K562 (cell line): ENCODE measurements around the gene OCA2. TPM values are rescaled to one million over a fixed set of nuclear protein-coding genes. Genes with fewer than 3 reads are reported as not detected.

Experiments
- CREB3 ChIP-seq: fragments of 450-650 bp; conservative IDR thresholded peaks from 2 replicates; pipeline ENCODE4 v1.6.1; 2016; ENCODE audit warnings: missing genetic modification characterization, low read depth, mild to moderate bottlenecking, missing compliant biosample characterization, moderate library complexity
- PRMT5 ChIP-seq: sonication (generic); formaldehyde crosslinking; IDR thresholded peaks from 2 replicates; pipeline ENCODE4 v1.5.0; 2020; ENCODE audit warnings: missing genetic modification reagents
- SLC30A9 ChIP-seq: fragments of 250-450 bp; sonication (Bioruptor Pico); IDR thresholded peaks from 2 replicates; pipeline ENCODE4 v1.8.0; 2022; ENCODE audit warnings: mild to moderate bottlenecking, moderate library complexity
- polyA plus RNA-seq, 8 experiments: library from polyadenylated mRNA; depleted of rRNA in 4 of 8; stranded (reverse) in 5 of 8; unstranded in 3 of 8; fragments of >200 nt; fragmentation: Nextera tagmentation in 2 of 8; fragmentation: Illumina TruSeq in 1 of 8; extraction: Ambion mirVana in 2 of 8; extraction: Trizol in 1 of 8; gene quantifications; 2 replicates each; pipeline versions ENCODE4 v1.2.1 to v1.2.3, GENCODE V29; 2011 to 2014; ENCODE audit warnings: inconsistent platforms in 1 of 8, missing spikeins in 1 of 8
- total RNA-seq, 7 experiments: library from RNA; depleted of rRNA in 6 of 7; stranded (reverse); fragments of >200 nt in 6 of 7; fragmentation: Illumina TruSeq in 2 of 7; extraction: Trizol in 2 of 7; gene quantifications; 2 replicates each; pipeline versions ENCODE4 v1.2.1 to v1.2.3, GENCODE V29; 2011 to 2021; ENCODE audit warnings: low replicate concordance in 1 of 7
- TF ChIP-seq, protein P1 (sequence below): sonication (generic); formaldehyde crosslinking; IDR thresholded peaks from 2 replicates; pipeline ENCODE4 v1.8.1; 2023; ENCODE audit warnings: missing genetic modification reagents, mild to moderate bottlenecking, borderline replicate concordance

The OCA2 gene
- total and polyA plus RNA-seq, 9 of the 15 experiments (the other 6 are each of a cell fraction or from before 2014, with no cell fraction given): 0.07 to 0.59 (median 0.17) TPM; not detected in 1

GRCh38 chr15:27742751-27743477 lies 356.2 kb downstream of the OCA2 start (continued):
- TF ChIP-seq, protein P1, sequence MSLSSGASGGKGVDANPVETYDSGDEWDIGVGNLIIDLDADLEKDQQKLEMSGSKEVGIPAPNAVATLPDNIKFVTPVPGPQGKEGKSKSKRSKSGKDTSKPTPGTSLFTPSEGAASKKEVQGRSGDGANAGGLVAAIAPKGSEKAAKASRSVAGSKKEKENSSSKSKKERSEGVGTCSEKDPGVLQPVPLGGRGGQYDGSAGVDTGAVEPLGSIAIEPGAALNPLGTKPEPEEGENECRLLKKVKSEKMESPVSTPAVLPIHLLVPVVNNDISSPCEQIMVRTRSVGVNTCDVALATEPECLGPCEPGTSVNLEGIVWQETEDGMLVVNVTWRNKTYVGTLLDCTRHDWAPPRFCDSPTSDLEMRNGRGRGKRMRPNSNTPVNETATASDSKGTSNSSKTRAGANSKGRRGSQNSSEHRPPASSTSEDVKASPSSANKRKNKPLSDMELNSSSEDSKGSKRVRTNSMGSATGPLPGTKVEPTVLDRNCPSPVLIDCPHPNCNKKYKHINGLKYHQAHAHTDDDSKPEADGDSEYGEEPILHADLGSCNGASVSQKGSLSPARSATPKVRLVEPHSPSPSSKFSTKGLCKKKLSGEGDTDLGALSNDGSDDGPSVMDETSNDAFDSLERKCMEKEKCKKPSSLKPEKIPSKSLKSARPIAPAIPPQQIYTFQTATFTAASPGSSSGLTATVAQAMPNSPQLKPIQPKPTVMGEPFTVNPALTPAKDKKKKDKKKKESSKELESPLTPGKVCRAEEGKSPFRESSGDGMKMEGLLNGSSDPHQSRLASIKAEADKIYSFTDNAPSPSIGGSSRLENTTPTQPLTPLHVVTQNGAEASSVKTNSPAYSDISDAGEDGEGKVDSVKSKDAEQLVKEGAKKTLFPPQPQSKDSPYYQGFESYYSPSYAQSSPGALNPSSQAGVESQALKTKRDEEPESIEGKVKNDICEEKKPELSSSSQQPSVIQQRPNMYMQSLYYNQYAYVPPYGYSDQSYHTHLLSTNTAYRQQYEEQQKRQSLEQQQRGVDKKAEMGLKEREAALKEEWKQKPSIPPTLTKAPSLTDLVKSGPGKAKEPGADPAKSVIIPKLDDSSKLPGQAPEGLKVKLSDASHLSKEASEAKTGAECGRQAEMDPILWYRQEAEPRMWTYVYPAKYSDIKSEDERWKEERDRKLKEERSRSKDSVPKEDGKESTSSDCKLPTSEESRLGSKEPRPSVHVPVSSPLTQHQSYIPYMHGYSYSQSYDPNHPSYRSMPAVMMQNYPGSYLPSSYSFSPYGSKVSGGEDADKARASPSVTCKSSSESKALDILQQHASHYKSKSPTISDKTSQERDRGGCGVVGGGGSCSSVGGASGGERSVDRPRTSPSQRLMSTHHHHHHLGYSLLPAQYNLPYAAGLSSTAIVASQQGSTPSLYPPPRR: no peak
- no peak for TF ChIP-seq SLC30A9 (CRISPR knock-in tag)
- TF ChIP-seq PRMT5: no peak
- no peak for TF ChIP-seq CREB3 (tag)
